GM19240 (cell line): ENCODE measurements around the gene ASCL3.
"Not testable (repeated sequence)": the region's sequence is repeated elsewhere in the genome, so short reads cannot be mapped to it uniquely, and the experiment has no call there.

Experiments
- DNase-seq: peaks from one replicate; pipeline ENCODE4 v3.0.0; 2011; ENCODE audit warnings: low spot score; ENCODE audit not compliant: insufficient read length

The ASCL3 gene

GRCh38 chr11:8942518-8943066 is at the start of gene ASCL3:
Gene ASCL3, minus strand, starts transcription at chr11:8943016. Its CDS starts 4,855 bp downstream, at chr11:8938161.
- no peak for DNase-seq

GRCh38 chr11:8989453-8989852 is 46.6 kb upstream of the ASCL3 start:
- DNase-seq = no peak

GRCh38 chr11:8988329-8989234 is 45.8 kb upstream of the ASCL3 start:
- DNase-seq = no peak

- no peak for DNase-seq
These were observed 44.6 kb upstream of the ASCL3 start for GRCh38 chr11:8987446-8987845.

- not testable (repeated sequence) for DNase-seq
These were observed 44.0 kb upstream of the ASCL3 start for GRCh38 chr11:8986772-8987171.

- no peak for DNase-seq
These were observed 42.6 kb upstream of the ASCL3 start for GRCh38 chr11:8985462-8985861.

- no peak for DNase-seq
These were observed 40.7 kb upstream of the ASCL3 start for GRCh38 chr11:8983552-8983951.

GRCh38 chr11:8980485-8980884 is 37.7 kb upstream of the ASCL3 start:
- DNase-seq = no peak

GRCh38 chr11:8979365-8979764 is 36.5 kb upstream of the ASCL3 start:
- DNase-seq = not testable (repeated sequence)

GRCh38 chr11:8973121-8973520 is 30.3 kb upstream of the ASCL3 start:
- DNase-seq = no peak

GRCh38 chr11:8971924-8972316 is 29.1 kb upstream of the ASCL3 start:
- no peak for DNase-seq

GRCh38 chr11:8971196-8971923 is 28.5 kb upstream of the ASCL3 start:
- no peak for DNase-seq

- no peak for DNase-seq
These were observed 24.4 kb upstream of the ASCL3 start for GRCh38 chr11:8967184-8967583.

- DNase-seq = peak; percentile 61
These were observed 21.8 kb upstream of the ASCL3 start, which contains the start of gene TMEM9B for GRCh38 chr11:8964324-8965320. Gene TMEM9B, minus strand, starts transcription at chr11:8964442. Its CDS starts 129 bp downstream, at chr11:8964313.

- peak; percentile 47 for DNase-seq
These were observed 20.9 kb upstream of the ASCL3 start for GRCh38 chr11:8963569-8964323.

- DNase-seq = no peak
These were observed 20.0 kb upstream of the ASCL3 start for GRCh38 chr11:8962841-8963240.

- no peak for DNase-seq
These were observed 18.6 kb upstream of the ASCL3 start for GRCh38 chr11:8961401-8961800.

- peak; percentile 48 for DNase-seq
These were observed 16.8 kb upstream of the ASCL3 start for GRCh38 chr11:8959546-8960166.

GRCh38 chr11:8956860-8957259 is 14.0 kb upstream of the ASCL3 start:
- no peak for DNase-seq

- DNase-seq = no peak
These were observed 6.1 kb upstream of the ASCL3 start for GRCh38 chr11:8948886-8949285.
